Keratinocyte (primary cell): ENCODE measurements around the gene FST. TPM values are rescaled to one million over a fixed set of nuclear protein-coding genes. Genes with fewer than 3 reads are reported as not detected.

Source experiments
- DNase-seq: peaks from one replicate; pipeline ENCODE4 v3.0.0-alpha.2; 2011; ENCODE audit warnings: low read depth, missing footprints, low spot score
- FAIRE-seq: peaks from 2 replicates; lab custom pipeline; 2011; peaks lifted over from hg19 to GRCh38; lab: Jason Lieb, UNC
- H2AFZ ChIP-seq: 2 replicates; pipeline ENCODE4 v1.6.0; 2012; ENCODE audit warnings: low read length, control low read depth, inconsistent platforms; ENCODE audit not compliant: control insufficient read depth
- H3K27ac ChIP-seq: 2 replicates; pipeline ENCODE4 v1.5.1; 2011; ENCODE audit warnings: low read length; ENCODE audit not compliant: control insufficient read depth, insufficient read depth
- H3K27me3 ChIP-seq: 3 replicates; pipeline ENCODE4 v1.6.0; 2011; ENCODE audit warnings: low read length; ENCODE audit not compliant: control insufficient read depth, insufficient read depth; ENCODE audit errors: extremely low read depth
- H3K36me3 ChIP-seq, 2 experiments: 2 replicates in 1 of 2; 3 replicates in 1 of 2; pipeline ENCODE4 v1.5.1; 2011; ENCODE audit warnings: low read length in 2 of 2, mild to moderate bottlenecking in 1 of 2; ENCODE audit not compliant: control insufficient read depth in 2 of 2, insufficient read depth in 2 of 2; ENCODE audit errors: extremely low read depth in 1 of 2
- H3K4me1 ChIP-seq: 3 replicates; pipeline ENCODE4 v1.5.1; 2011; ENCODE audit warnings: low read length; ENCODE audit not compliant: control insufficient read depth, insufficient read depth; ENCODE audit errors: extremely low read depth
- H3K4me2 ChIP-seq: 3 replicates; pipeline ENCODE4 v1.6.0; 2011; ENCODE audit warnings: low read depth, low read length; ENCODE audit not compliant: control insufficient read depth, insufficient read depth; ENCODE audit errors: extremely low read depth
- H3K4me3 ChIP-seq, 3 experiments: fragments of 200-600 bp in 1 of 3; sonication (generic) in 1 of 3; 2 replicates in 2 of 3; 3 replicates in 1 of 3; pipeline ENCODE4 v1.5.1; 2011 to 2016; ENCODE audit warnings: low read length in 3 of 3, mild to moderate bottlenecking in 3 of 3, control low read depth in 2 of 3, inconsistent platforms in 1 of 3, low read depth in 1 of 3, mixed read lengths in 1 of 3, mixed run types in 1 of 3, moderate library complexity in 1 of 3; ENCODE audit not compliant: control insufficient read depth in 2 of 3, insufficient read depth in 2 of 3; ENCODE audit errors: extremely low read depth in 1 of 3
- H3K79me2 ChIP-seq: 2 replicates; pipeline ENCODE4 v1.6.0; 2012; ENCODE audit warnings: low read length; ENCODE audit not compliant: control insufficient read depth, insufficient read depth
- H3K9ac ChIP-seq: 3 replicates; pipeline ENCODE4 v1.6.0; 2011; ENCODE audit warnings: low read length; ENCODE audit not compliant: control insufficient read depth, insufficient read depth; ENCODE audit errors: extremely low read depth
- H3K9me1 ChIP-seq: 3 replicates; pipeline ENCODE4 v1.6.0; 2011; ENCODE audit warnings: low read length; ENCODE audit not compliant: control insufficient read depth, insufficient read depth; ENCODE audit errors: extremely low read depth
- H3K9me3 ChIP-seq: 2 replicates; pipeline ENCODE4 v1.5.1; 2012; ENCODE audit warnings: low read depth, low read length; ENCODE audit not compliant: control insufficient read depth
- H4K20me1 ChIP-seq: 3 replicates; pipeline ENCODE4 v1.6.0; 2011; ENCODE audit warnings: low read length; ENCODE audit not compliant: control insufficient read depth, insufficient read depth; ENCODE audit errors: extremely low read depth
- EZH2 ChIP-seq: IDR thresholded peaks from one replicate; pipeline ENCODE4 v1.6.1; 2012; ENCODE audit warnings: inconsistent platforms, mild to moderate bottlenecking, low read length, moderate library complexity
- dilution Hi-C: fragments of 300-500 bp; cut with MboI; formaldehyde crosslinking; loops from one replicate; pipeline ENCODE4 v1.7.0; 2020; ENCODE audit warnings: low sequenced_read_pairs; ENCODE audit not compliant: extremely low pct_ligation_motif_present
- polyA plus RNA-seq, 5 experiments: library from polyadenylated mRNA; depleted of rRNA in 3 of 5; stranded (reverse) in 3 of 5; stranded (forward) in 1 of 5; unstranded in 1 of 5; fragments of >200 nt; gene quantifications; 1 replicate in 1 of 5; 2 replicates in 3 of 5; 3 replicates in 1 of 5; pipeline versions ENCODE4 v1.2.1 to v1.2.3, GENCODE V29; 2011 to 2012; ENCODE audit warnings: missing spikeins in 2 of 5, low read depth in 1 of 5, low replicate concordance in 1 of 5
- TF ChIP-seq, protein P1 (sequence below), 3 experiments: IDR thresholded peaks in 1 of 3; conservative IDR thresholded peaks in 1 of 3; optimal IDR thresholded peaks in 1 of 3; 2 replicates in 2 of 3; 3 replicates in 1 of 3; pipeline versions ENCODE3 to v1.5.1; 2011; ENCODE audit warnings: low read length in 3 of 3, mild to moderate bottlenecking in 3 of 3, moderate library complexity in 2 of 3, control low read depth in 1 of 3, inconsistent platforms in 1 of 3; ENCODE audit not compliant: insufficient read depth in 2 of 3; ENCODE audit errors: extremely low read depth in 1 of 3

FST gene
- polyA plus RNA-seq, 1 donor (not counting 4 experiments of a cell fraction or from before 2014, with no cell fraction given), result 276 TPM

DNA sequence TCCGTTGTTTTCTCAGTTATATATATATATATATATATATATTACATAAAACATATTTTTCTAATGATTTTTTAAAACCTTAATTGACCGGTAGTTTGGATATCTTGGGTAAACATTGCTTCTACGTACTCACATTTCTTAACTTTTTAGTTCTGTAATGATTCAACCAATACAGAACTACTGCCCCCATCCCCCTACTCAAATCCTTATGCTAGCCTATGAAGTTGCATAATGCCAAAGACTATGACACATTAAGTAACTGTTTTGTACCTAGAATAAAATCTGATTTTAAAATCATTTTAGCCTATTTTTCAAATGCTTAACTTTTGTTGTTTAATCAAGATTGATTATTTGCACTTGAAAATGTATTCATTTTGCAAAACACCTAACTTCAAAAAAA lies 4.4 kb upstream of the FST start:
- H3K79me2 ChIP-seq, result peaks cover 8% of the 10 kb centered on the region
- no peaks in the 10 kb centered on the region for H3K36me3 ChIP-seq
- TF ChIP-seq, protein P1, sequence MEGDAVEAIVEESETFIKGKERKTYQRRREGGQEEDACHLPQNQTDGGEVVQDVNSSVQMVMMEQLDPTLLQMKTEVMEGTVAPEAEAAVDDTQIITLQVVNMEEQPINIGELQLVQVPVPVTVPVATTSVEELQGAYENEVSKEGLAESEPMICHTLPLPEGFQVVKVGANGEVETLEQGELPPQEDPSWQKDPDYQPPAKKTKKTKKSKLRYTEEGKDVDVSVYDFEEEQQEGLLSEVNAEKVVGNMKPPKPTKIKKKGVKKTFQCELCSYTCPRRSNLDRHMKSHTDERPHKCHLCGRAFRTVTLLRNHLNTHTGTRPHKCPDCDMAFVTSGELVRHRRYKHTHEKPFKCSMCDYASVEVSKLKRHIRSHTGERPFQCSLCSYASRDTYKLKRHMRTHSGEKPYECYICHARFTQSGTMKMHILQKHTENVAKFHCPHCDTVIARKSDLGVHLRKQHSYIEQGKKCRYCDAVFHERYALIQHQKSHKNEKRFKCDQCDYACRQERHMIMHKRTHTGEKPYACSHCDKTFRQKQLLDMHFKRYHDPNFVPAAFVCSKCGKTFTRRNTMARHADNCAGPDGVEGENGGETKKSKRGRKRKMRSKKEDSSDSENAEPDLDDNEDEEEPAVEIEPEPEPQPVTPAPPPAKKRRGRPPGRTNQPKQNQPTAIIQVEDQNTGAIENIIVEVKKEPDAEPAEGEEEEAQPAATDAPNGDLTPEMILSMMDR (optimal IDR thresholded peaks at IDR 0.05 in 1 of 3, IDR thresholded peaks at IDR 0.05 in 1 of 3, conservative IDR thresholded peaks at IDR 0.05 in 1 of 3; ENCODE audit: extremely low read depth in 1 of 3, insufficient read depth in 2 of 3, low read length in 3 of 3), result no peak
- TF ChIP-seq EZH2, result no peak
- H3K4me3 ChIP-seq, result no peak overlapping the region
- no peak overlapping the region for H3K27ac ChIP-seq
- H3K9me3 ChIP-seq, result no peaks in the 10 kb centered on the region
- no peak overlapping the region for H3K9ac ChIP-seq
- H3K4me2 ChIP-seq, result no peak overlapping the region
- no peaks in the 10 kb centered on the region for H4K20me1 ChIP-seq
- H3K9me1 ChIP-seq, result no peaks in the 10 kb centered on the region
- FAIRE-seq (no peak), DNase-seq (no peak)
- dilution Hi-C loops, result no loop called here
- no peak overlapping the region for H2AFZ ChIP-seq
- H3K27me3 ChIP-seq, result no peaks in the 10 kb centered on the region
- peaks cover 25% of the 10 kb centered on the region for H3K4me1 ChIP-seq

DNA sequence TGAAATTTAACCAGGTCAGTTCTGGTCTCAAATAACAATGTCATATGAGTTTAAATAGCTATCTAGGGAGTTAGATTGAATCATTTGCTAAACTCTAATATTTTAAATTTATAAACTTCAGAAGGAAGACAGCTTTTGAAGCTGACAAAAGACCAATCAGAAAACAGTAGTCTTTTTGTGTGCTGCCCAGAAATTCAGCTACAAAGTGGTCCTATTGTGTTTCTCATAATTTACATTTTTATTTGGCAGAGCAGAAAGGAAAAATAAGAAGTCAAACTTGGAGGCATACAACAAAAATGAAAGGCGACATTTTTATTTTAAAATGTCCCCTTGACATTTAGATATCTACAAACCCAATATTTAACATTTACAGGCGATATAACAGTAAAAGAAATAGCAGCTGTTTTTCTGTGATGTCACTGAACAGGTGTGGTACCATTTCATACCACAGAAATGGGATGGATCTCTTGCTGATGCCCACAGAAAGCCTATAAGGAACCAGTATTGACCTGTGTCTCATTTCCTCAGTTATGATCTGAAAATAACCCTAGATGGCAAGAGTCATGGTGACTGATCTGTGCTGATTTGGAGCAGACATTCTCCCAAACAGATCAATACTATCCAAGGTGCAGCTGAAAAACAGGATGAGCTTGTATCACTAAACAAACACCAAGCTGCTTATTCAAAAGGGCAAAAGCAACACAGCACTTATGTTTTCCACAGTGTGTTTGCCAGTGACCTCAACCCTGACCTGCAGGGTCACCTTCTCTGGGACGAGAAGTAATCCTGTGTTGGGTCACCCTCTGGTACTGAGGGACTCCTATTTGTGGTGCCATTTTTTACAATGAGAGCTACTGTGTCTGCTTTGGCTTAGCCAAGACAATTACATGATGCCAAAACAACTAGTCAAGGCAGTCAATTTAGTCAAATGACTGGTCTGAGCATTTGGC lies 3.6 kb upstream of the FST start:
- H3K36me3 ChIP-seq, result no peaks in the 10 kb centered on the region
- dilution Hi-C loops, result no loop called here
- DNase-seq, result no peak
- no peak for TF ChIP-seq EZH2
- TF ChIP-seq, protein P1 (optimal IDR thresholded peaks at IDR 0.05 in 1 of 3, IDR thresholded peaks at IDR 0.05 in 1 of 3, conservative IDR thresholded peaks at IDR 0.05 in 1 of 3; ENCODE audit: extremely low read depth in 1 of 3, insufficient read depth in 2 of 3, low read length in 3 of 3), result no peak
- FAIRE-seq, result peak; percentile 49
- no peak overlapping the region for H3K4me2 ChIP-seq
- no peak overlapping the region for H2AFZ ChIP-seq
- H3K9me3 ChIP-seq, result no peaks in the 10 kb centered on the region
- H3K4me1 ChIP-seq, result peaks cover 18% of the 10 kb centered on the region
- no peak overlapping the region for H3K27ac ChIP-seq
- no peaks in the 10 kb centered on the region for H4K20me1 ChIP-seq
- peaks cover 15% of the 10 kb centered on the region for H3K79me2 ChIP-seq
- no peak overlapping the region for H3K4me3 ChIP-seq
- H3K9ac ChIP-seq, result no peak overlapping the region
- no peaks in the 10 kb centered on the region for H3K27me3 ChIP-seq
- H3K9me1 ChIP-seq, result no peaks in the 10 kb centered on the region
